M059J (cell line): ENCODE measurements around the gene FGFR1OP2. TPM values are rescaled to one million over a fixed set of nuclear protein-coding genes. Genes with fewer than 3 reads are reported as not detected.
A peak's percentile ranks its signal among the peaks of the same experiment; 100 is the strongest.

ENCODE experiments used
- DNase-seq: peaks from one replicate; pipeline ENCODE4 v3.0.0-alpha.2; 2012; ENCODE audit warnings: low read depth
- total RNA-seq: library from RNA; depleted of rRNA; stranded (reverse); fragments of >200 nt; shearing (Covaris generic); gene quantifications from 2 replicates; pipeline ENCODE4 v1.2.3, GENCODE V29; 2014; rRNA removed

Gene FGFR1OP2
- total RNA-seq, 1 experiment from 2014 or later: 46.2 TPM

DNA sequence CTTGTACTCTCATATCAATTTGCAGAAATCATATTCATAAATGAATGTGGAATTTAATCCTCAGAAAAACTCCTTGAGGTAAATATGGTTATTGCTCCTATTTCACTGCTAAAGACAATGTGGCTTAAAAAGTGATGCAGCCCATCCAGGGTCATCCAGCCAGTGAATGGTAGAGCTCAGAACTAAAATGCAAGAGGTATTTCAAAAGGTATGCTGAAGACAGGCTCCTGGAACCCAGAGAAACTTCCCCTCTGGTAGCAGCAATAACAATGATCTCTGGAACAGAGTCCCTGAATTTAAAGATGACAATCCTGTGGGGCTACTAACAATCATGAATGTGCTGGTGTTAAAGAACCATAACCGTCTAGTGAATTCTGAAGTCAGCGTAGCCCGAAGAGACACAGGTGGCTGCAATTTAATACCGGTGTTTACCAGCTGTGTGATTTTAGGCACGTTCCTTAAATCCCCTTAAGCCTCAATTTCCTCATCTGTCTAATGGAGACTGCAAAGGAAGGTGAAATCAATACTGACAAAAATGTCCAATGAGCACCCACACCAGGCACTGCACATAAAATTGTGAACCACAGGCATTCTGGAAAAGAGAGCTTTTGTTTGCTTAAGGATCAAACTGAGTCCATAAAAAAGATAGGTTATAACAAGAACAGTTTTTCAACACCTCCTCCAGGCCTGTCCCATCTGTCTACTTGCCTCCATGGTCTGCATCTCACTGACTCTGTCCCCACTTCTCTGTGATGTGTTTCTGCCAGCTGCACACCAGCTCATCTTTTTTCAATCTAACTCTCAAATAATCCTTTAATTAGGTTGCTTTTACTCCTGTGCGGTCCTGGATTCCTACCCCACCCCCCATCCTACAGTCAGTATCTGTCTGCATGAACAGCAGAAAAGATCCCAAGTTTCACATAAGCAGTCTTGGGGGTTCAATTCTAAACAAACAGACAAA lies 65.4 kb downstream of the FGFR1OP2 start:
- no peak for DNase-seq

DNA sequence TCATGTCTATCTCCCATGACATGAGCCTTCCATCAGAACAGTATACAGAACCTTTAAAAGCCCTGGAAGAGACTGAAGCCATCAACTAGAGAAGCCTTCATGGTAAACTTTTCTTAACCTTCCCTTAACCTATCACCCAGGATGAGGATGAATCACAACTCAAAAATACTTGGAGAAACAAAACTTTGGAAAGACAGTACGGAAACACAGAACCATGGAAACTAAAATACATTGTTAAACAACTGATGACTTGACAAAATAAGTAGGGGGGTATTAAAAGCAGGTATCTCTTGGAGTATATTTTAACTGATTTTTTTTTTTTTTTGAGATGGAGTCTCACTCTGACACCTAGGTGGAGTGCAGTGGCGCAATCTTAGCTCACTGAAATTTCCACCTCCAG lies 67.2 kb downstream of the FGFR1OP2 start:
- peak; percentile 41 for DNase-seq

DNA sequence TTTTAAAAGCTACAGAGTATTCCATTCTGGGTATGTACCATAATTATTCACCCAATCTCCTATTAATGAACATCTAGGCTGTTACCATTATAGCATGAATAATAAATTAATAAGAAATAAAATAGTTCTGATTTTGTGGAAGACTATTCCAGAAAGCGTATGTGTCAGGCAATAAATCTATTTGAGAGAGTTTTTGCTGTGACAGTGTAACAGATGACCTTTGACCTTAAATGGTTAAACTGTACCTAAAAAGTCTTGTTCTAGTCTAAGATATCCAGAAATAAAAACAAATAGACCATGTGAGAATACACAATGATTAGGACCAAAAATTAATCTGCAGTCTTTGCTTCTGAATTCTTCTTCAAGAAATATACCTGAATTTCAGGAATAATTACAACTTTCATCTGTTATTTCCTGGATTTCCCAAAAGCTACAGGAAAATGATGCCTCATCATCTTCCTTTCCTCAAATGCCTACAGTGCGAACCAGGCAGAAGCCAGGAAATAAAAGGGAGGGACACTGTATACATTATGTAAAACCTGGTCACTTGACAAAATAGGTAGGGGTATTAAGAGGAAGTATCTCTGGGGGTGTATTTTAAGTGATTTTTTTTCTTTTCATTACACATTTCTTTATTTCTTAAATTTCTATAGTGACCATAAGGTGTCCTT lies 68.7 kb downstream of the FGFR1OP2 start:
- no peak for DNase-seq

DNA sequence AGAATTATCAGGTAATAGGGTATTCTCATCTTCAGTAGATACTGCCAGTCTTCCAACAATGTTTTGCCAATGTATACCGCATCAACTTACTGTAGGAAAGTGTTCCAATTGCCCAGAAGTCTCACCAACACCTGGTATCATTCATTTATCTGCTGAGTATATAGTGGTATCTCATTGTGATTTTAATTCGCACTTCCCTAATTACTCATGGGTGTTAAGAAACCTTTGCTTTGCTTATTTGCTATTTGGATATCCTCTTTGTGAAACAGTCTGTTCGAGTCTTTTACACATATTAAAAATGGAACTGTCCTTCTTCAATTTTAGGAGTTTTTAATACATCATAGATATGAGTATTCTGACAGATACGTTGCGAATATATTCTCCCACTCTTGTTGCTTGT lies 69.8 kb downstream of the FGFR1OP2 start:
- no peak for DNase-seq

DNA sequence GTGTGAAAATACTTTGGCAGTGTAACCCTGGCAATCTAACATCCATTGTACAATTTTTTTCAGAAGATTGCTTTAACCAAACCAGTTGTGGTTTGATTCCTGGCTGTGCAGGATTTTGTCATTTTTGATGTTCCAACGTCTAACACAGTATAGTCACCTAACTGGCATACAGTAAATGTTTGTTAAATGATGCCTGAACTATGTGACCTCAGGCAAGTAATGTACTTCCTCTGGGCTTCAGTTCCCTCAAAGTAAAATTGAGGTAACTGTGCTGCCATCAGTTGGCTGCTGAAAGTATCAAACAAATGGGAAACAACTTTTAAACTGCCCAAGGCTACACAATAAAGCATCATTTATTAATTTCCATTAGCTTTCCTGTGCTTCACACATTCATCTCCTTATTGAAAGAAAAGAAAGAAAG lies 71.6 kb downstream of the FGFR1OP2 start:
- DNase-seq: peak; percentile 62

DNA sequence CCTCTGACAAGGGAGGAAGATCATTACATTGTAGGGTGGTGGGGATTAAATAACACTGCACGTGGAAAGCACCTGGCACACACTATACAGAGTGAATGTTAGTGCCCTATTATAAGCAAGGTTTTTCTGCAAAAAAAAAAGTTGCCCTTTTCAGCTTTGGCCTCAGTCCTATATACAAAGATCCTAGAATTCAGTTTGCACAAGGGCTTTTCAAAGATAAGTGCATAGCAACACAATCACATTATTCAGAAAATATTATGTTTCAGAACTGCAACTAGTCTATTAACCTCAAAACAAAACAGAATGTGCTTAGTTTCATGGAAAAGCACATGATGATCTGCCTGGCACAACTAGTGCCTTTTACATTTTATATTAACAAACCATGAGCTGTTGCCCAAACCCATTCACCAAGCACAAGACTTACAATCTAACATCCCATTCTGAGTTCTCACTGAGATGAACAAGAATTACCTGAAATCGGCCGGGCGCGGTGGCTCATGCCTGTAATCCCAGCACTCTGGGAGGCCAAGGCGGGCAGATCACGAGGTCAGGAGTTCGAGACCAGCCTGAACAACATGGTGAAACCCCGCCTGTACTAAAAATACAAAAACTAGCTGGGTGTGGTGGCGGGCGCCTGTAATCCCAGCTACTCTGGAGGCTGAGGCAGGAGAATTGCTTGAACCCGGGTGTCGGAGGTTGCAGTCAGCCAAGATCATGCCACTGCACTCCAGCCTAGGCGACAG lies 74.1 kb downstream of the FGFR1OP2 start:
- DNase-seq: no peak

DNA sequence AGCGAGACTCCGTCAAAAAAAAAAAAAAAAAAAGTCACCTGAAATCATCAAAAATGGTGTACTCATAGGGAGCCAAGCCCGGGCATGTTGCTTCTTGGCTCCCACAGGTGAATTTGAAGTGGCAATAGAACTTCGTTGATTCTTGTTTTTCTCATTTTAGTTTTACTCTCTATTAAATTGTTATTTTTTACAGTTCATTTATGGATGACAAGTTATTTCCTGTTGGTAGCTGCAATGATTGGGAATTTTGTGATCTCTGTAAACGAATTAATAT lies 74.6 kb downstream of the FGFR1OP2 start:
- DNase-seq: no peak

DNA sequence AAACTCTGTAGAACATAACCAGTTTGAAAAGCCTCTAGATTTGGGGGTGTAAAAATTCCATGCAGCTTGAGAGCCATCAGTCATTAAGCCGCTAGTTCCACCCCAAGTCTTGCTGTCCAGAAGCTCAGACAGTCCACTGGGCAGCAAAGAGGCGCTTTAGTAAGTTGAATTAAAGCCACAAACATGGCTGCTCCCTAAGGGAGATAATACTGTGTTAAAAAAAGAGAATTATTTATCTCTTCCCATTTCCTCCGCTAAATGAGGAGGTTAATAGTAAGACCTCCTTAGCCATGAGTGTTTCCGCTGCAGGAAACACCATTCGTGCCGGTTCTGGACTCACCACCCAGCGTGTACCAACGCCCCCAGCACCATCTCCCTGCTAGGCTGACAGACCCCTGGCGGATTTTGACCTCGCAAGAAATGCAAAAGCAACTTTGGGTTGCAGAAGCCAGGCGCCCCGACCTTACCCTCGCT lies 75.4 kb downstream of the FGFR1OP2 start:
- DNase-seq: peak; percentile 42

DNA sequence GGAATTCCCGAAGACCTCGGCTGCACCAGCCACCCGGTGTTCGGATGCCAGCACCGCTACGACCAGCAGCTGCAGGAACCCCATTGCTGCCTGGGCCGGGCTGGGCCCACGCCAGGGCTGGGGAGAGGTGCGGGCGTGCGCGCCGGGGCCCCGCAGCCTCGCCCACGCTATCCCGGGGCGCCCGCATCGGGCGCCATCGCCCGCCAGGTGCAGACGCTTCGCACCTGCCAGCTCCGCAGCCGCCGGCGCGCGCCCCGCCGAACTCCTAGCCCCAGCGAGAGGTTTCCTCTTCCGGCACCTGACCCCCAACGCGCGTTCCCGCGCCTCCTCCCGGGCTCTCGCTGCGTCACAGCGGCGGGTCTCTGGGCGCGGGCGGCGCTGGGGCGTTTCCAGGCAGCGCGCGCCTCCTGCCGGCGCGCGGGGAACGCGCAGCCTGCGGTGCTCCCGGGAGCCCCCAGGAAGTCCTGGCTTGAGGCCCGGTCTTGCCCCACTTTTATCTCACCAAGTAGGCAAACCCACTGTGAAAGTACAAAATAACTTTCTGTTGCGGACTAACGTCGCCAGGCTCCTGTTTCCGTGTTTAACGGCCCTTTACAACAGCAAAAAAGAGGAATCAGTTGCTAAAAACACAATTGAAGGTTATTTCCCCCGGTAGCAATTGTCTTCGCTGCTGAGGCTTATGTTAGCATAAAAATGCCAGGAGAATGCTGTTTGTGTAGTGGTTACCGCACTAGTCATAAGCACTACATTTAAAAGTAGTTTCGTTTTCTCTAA lies 76.0 kb downstream of the FGFR1OP2 start, which contains the start of gene TM7SF3:
Gene TM7SF3 (minus strand): TSS at position 300 of the 774 bp plus-strand sequence. CDS start 216 bp downstream, at position 84.
- DNase-seq: peak; percentile 84

DNA sequence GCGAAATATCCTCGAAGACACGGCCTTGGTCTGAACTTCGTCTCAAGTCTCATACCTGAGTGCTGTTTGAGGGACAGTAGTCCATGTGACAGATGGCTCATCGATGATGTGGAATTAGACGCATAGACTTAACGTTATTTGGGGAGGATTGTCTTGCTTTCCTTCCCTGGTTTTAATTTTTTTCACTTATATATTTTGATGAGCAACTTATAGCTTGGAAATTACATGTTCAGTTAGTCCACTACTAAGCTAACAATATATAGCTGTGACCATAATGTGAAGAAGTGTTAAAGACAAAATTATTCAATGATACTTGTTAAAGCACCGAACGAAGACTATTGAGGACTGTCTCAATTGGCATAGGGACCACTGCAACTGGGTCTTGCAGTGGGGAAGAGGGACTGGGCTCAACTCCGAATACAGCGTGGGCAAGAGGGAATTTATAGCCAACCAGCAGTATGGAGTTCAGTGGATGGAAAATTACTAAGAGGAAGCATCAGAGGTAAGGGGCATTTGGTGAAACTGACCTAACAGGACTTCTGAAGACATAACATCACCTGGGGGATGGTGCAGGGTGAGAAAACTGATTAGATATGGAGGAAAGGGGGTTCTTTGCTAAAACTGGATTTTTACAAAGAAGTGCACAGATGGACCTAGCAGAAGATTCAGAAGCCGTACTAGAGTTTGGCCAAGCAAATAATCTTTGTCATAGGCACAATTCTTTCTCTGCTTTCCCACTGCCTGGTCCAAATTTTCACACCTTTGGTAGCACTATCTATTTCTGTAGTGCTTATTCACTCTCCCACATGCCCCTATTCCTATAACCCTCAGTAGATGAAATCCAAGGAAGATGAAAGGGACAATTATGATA lies 76.8 kb downstream of the FGFR1OP2 start:
- DNase-seq: no peak

DNA sequence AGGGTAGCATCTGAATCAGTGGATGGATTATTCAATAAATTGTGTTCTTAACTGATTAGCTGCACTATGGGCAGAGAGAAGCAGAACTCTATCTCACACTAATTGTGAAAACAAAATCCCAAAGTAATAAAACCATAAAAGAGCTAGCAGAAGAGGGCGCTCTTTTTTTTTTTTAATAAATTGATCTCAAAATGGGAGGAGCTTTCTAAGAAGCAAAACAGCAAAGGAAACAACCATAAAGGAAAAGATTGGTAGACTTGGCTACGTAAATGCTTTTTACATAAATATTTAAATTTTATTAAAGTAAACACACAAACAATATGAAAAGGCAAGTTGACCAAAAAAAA lies 77.4 kb downstream of the FGFR1OP2 start:
- peak; percentile 54 for DNase-seq

Other genes starting within 250 kb of the FGFR1OP2 start
- gene ITPR2, start 105.3 kb upstream of the FGFR1OP2 start, total RNA-seq: 9.6 and 13.6 TPM in 2 replicates
- 44.3 and 71.4 TPM in 2 replicates for gene INTS13, start 489 bp upstream of the FGFR1OP2 start, total RNA-seq
- gene TM7SF3, start 75.9 kb downstream of the FGFR1OP2 start, total RNA-seq: 76.7 and 93.5 TPM in 2 replicates
- 75.7 and 77.8 TPM in 2 replicates for gene MED21, start 84.1 kb downstream of the FGFR1OP2 start, total RNA-seq
- gene C12orf71, start 144.1 kb downstream of the FGFR1OP2 start, total RNA-seq: not detected in 2 replicates